ENCODE data around the gene SETD6.

GRCh38 chr16:58492735-58493134 lies 22.6 kb upstream of the SETD6 start:
- TF ChIP-seq CREB1 (CRISPR knock-in tag; IDR thresholded peaks at IDR 0.05; ENCODE audit: low read depth): no peak
- no peak for TF ChIP-seq EZH2phosphoT487 (IDR thresholded peaks at IDR 0.05; ENCODE audit: unreplicated experiment)
- TF ChIP-seq CTCF (conservative IDR thresholded peaks at IDR 0.05; ENCODE audit: low read depth in 2 of 2): no peak
- TF ChIP-seq POLR2AphosphoS5 (IDR thresholded peaks at IDR 0.05; ENCODE audit: low read depth): no peak
- no peak for TF ChIP-seq EZH2 (IDR thresholded peaks at IDR 0.05; ENCODE audit: low read depth, unreplicated experiment)
- no peak for TF ChIP-seq REST (IDR thresholded peaks at IDR 0.05; ENCODE audit: unreplicated experiment)
- TF ChIP-seq ETS1 (IDR thresholded peaks at IDR 0.05): no peak
- no peak for TF ChIP-seq ZNF331 (CRISPR knock-in tag; IDR thresholded peaks at IDR 0.05; ENCODE audit: low read depth)
- TF ChIP-seq STAT1 (IDR thresholded peaks at IDR 0.05; ENCODE audit: unreplicated experiment): no peak

Data from GM23338 (cell line).